Activated CD4-positive, CD25-positive, alpha-beta regulatory T cell treated with anti-CD3 and anti-CD28 coated beads, Interleukin-2, amount 50 U/mL, for 16 hours (primary cell): ENCODE results near the gene FURIN.
"Not testable (repeated sequence)": the region's sequence is repeated elsewhere in the genome, so short reads cannot be mapped to it uniquely, and the experiment has no call there.

Experiments used
- DNase-seq: peaks from one replicate; pipeline ENCODE4 v3.0.0-alpha.2; 2020; ENCODE audit warnings: low read depth, low spot score

The FURIN gene

DNA sequence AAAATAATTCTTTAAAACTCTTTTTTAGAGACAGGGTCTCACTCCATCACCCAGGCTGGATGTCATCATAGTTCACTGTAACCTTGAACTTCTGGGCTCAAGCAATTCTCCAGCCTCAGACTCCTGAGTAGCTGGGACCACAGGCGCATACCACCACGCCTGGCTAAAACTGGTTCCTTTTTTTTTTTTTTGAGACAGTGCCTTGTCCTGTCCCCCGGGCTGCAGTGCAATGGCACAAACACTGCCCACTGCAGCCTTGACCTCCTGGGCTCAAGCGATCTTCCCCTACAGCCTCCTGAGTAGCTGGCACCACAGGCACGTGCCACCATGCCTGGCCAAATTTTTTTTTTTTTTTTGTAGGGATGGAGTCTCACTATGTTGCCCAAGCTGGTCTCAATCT, 23.7 kb upstream of the FURIN start:
- DNase-seq = no peak

DNA sequence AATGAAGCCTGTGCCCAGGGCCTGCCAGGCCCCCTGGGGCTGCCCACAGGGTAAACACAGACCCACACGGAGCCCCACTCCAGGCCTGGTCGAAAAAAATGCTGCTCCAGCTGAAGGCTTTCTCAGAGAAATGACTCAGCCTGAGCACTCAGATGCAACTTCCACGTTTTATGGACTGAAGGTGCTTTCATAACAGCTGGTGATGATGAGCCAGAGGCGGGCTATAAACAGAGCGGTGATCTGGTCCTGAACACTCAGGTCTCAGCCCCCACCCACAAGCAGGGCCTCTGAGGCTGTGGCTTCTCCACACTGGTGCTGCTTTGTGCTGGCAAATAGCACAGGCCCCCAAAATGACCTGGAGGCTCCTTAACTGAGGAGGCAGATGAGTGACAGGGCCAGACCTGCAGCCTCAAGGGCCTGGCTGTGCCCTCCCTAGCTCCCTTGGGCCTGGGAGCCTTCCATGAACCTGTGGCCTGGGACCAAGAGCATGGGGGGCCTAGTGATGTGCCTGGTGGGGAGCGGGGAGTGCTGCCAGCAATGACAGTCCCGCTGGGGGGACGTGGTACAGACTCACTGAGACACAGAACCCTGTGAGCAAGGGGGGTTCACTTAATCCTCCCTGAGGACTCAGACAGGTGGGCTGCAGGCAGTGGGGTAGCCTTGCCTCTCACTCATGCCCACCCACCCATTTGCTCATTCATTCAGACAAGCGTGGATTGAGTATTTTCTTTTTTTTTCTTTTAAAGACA, 23.0 kb upstream of the FURIN start:
- no peak for DNase-seq

DNA sequence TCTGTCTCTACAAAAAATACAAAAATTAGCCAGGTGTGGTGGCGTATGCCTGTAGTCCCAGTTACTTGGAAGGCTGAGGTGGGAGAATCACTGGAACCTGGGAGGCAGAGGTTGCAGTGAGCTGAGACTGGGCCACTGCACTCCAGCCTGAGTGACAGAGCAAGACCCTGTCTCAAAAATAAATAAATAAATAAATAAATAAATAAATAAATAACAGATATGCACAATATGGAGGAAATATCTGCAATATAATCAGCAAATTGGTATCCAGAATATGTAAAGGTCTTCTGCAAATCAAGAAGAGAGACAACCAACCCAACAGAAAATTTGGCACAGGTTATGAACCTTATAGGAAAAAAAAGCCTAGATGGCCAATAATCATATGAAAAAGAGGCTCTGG, 19.0 kb upstream of the FURIN start:
- not testable (repeated sequence) for DNase-seq

DNA sequence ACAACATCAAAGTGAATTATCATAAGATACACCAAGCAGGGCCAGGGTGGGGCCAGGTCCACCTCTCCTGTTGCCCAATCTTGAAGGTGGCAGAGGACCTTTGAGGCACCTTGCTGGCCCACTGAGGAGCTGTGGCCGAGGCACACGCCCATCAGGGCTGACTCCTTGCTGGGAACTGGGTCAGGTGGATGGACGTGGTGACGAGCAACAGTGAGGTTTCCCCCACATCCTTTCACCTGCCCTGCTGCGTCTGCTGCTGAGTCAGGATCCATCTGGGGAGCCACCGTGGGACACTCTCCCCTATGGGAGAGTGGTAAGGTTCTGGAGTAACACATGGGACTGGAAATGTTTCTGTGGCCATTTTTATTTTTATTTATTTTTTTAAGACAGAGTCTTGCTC, 17.3 kb upstream of the FURIN start:
- no peak for DNase-seq

GRCh38 chr15:90851940-90852339, 16.4 kb upstream of the FURIN start:
- DNase-seq = no peak

GRCh38 chr15:90855139-90855538, 13.2 kb upstream of the FURIN start:
- no peak for DNase-seq

DNA sequence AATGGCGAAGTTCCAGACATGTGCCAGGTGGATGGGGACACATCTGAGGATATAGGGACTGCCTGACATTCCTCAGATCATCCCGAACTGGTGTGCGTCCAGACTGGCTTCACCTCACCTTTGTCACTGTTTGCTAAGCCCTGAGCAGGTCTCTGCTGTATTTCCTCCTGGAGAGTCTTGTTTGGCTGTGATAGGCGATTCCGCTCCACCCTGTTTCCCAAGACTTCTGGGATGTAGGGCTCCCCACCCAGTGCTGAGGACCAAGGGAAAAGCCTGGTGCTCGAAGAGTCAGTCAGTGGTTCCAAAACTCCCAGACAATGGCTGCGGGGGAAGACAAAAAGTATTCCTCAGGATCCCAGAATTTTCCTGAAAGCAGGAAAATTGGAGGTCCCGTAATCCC, 11.1 kb upstream of the FURIN start:
- DNase-seq = no peak

DNA sequence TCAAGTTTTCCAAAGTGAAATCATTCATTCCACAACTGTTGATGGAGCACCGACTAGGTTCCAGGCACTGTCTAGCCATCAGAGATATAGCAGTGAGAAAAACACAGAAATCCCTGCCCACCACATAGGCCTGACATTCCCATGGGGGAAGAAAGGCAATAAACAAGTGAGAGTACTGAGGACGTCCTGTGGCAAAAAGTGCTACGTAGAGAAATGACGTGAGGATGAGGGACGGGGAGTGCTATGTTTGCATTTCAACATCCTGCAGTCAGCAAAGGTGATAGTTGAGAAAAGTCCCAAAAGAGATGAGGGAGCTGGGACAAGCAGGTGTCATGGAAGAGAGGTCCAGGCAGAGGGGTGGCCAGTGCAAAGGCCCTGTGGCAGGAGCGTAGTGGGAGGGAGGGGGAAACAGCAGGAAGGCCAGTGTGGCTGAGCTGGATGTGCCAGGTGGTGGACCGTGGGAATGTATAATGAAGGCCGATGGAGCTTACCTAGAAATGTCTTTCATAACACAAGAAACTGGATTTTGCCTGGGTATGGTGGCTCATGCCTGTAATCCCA, 10.4 kb upstream of the FURIN start:
- no peak for DNase-seq

GRCh38 chr15:90859234-90860131, 8.9 kb upstream of the FURIN start:
- DNase-seq = no peak

DNA sequence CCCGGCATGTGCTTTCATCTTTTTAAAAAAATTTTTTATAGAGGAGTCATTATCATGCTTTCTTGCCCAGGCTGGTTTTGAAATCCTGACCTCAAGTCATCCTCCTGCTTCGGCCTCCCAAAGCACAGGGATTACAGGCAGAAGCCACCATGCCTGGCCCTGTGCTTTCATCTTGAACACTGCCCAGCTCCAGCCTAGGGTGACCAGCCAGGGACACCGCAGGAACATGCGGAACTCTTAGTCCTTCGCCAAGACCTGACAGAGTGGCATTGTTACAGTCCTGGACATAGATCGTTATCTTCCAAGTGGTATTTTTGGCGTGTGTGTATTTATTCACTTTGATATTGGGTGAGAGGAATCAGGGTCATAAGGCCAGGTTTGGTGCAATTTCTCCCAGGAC, 7.9 kb upstream of the FURIN start:
- no peak for DNase-seq

DNA sequence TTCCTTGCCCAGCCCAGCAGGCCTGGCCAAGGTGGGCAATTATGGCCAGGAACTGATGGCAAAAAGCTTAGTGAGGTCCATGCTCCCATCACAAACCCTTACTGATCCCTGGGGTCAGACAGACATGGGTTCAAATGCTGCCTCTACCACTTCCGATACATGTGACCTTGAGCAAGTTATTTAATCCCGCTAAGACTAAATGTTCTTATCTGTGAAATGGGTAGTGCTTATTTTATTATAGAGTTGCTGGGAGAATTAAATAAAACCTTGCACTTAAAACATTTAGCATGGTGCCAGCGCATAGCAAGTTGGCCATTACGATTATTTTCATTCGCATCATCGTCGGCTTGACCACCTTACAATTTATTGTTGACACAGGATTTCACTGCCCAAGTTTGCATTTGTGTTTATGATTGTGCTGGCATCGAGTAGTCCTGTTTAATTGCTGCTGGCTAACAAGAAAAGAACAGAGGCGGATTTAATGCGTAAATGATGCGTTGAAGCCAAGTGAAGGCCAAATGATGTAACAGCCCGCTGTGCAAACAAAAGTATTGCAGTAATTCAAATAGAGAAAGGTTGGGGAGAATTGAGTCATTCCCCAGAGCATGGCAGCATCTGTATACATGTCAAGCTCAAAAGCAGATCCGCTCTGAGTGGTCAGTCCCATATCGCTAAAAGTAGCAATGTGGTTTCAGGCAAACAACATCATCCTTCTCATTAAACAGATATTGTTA, 7.3 kb upstream of the FURIN start:
- no peak for DNase-seq

GRCh38 chr15:90862487-90862886, 5.9 kb upstream of the FURIN start:
- no peak for DNase-seq

DNA sequence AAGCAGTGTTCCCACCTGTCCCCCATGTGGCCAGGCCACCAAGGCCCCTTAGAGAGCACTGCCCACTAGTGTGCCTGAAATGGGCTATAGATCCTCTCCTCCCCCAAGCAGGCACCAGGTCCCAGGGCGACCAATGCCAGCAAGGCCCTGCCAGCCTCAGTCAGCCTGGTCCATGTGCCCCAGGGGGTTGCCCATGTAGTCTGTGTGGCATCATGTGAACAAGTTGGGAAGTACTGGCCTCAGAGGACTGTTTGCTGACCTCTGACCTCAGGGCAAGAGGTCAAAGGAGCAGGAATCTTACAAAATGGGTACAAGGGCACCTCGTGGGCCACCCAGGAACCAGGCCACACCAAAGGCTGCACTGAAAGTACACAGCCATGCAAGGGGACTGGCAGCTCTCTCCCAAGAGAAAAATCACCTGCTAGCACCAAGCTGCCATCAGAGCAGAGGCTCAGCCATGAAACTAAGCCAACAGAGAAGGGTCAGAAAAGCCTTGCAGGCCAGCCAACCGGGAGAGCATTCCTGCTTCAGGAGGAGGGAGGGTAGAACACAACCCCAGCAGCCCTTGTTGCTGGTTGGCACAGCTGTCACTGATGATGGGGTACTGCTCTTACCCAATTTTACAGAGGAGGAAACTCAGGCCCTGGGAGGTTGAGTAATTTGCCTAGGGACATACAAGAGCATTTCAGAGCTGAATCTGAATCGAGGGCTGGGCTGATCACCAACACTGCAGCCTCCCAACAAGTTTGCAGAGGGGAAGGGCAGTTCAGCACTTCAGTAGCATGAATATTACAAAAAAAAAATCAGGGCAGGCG, 5.2 kb upstream of the FURIN start:
- DNase-seq = no peak

- no peak for DNase-seq
Observed at GRCh38 chr15:90863987-90864386, 4.4 kb upstream of the FURIN start.

- DNase-seq = no peak
Observed at GRCh38 chr15:90864507-90864906, 3.9 kb upstream of the FURIN start.

DNA sequence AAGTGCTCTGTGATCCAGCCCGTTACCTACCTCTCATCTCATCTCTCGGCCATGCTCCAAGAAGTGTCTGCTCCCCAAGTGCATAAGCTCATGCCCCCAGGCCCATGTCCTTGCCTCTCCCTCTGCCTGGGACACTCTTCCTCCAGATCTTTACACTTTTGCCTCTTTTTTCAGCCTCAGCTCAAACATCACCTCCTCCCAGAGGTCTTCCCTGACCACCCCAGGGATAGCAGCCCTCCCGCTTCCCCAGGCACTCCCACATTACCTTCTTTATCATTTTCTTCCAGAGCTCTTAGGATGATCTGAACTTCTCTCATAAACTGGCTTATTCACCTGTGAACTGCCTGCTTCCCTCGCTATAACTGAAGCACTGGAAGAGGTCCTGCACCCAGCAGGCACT, 2.7 kb upstream of the FURIN start:
- no peak for DNase-seq

- no peak for DNase-seq
Observed at GRCh38 chr15:90866161-90866715, 2.1 kb upstream of the FURIN start.

- no peak for DNase-seq
Observed at GRCh38 chr15:90866800-90867199, 1.6 kb upstream of the FURIN start.

- no peak for DNase-seq
Observed at GRCh38 chr15:90869140-90869541, 753 bp downstream of the FURIN start.

DNA sequence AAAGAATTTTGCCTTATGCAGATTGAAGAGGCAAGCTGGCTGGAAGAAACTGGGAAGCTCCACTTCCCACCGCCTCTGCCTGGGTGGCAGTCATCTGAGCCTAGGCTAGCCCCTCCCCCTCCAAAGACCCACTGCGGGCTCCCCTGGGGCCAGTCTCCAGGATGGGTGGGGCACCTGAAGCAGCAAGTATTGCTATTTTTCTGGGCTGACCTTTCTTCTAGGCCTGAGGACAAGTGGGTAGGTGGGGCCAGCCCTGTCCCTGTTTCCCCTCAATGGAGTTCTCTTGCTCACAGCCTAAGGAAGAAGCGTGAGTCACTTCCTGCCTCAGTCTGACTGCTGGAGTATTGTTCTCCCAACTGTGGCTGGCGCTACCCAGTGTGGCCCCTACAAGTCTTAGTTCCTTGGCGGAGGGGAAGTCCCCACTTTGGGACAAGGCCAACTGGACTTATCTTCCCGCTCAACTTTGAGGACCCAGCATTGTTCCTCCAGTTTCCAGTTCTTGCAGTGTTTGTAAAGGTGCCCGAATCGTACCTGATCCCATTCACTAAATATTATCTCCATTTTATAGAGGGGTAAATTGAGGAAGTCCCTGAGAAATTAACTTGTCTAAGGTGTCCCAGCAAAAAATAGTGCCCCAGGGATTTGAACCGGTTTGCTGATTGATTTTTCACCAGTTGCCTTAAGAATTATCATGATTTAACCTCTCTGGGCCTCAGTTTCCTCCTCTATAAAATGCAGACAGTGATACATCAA, 1.4 kb downstream of the FURIN start:
- DNase-seq = no peak
